Caco-2 (cell line): ENCODE data around the gene EPB41. TPM values are rescaled to one million over a fixed set of nuclear protein-coding genes. Genes with fewer than 3 reads are reported as not detected.

Experiments used
- BruUV-seq: library from RNA; stranded (reverse); fragments of 400-500 nt; replicated peaks from 2 replicates; lab custom pipeline; 2021; lab: Mats Ljungman, UMichigan
- CTCF ChIA-PET: fragments of 300-600 bp; sonication (Branson Sonifier 250); formaldehyde crosslinking; loops from one replicate; lab custom pipeline; 2022; ENCODE audit warnings: antibody characterized with exemption; lab: Charles Lee
- POLR2A ChIA-PET: fragments of 300-600 bp; sonication (Branson Sonifier 250); formaldehyde crosslinking; loops from one replicate; lab custom pipeline; 2022; ENCODE audit warnings: antibody characterized with exemption; lab: Charles Lee
- DNase-seq, 2 experiments: peaks; one replicate each; pipeline versions ENCODE4 v3.0.0 to v3.0.0-alpha.2; 2020 to 2022
- H3K27me3 ChIP-seq: replicated peaks from 2 replicates; pipeline ENCODE4 v1.6.0; 2011; ENCODE audit warnings: low read length; ENCODE audit not compliant: control insufficient read depth, insufficient read depth
- H3K36me3 ChIP-seq: 2 replicates; pipeline ENCODE4 v1.5.1; 2011; ENCODE audit warnings: low read length; ENCODE audit not compliant: control insufficient read depth, insufficient read depth
- H3K4me1 ChIP-seq: fragments of 250-450 bp; sonication (Bioruptor Pico); 2 replicates; pipeline ENCODE4 v1.5.1; 2020; ENCODE audit warnings: mild to moderate bottlenecking
- H3K4me3 ChIP-seq: 2 replicates; pipeline ENCODE4 v1.5.1; 2011; ENCODE audit warnings: low read depth, mild to moderate bottlenecking, control low read depth, low read length
- H3K9me3 ChIP-seq: fragments of 250-450 bp; sonication (Bioruptor Pico); 2 replicates; pipeline ENCODE4 v1.5.1; 2020; ENCODE audit warnings: mild to moderate bottlenecking, moderate library complexity
- H3K27ac Mint-ChIP-seq: one replicate; pipeline ENCODE4 v1.8.0; 2022; ENCODE audit warnings: mixed read lengths; ENCODE audit not compliant: unreplicated experiment
- H3K27me3 Mint-ChIP-seq: one replicate; pipeline ENCODE4 v1.8.0; 2022; ENCODE audit warnings: mixed read lengths; ENCODE audit not compliant: insufficient read depth, unreplicated experiment
- H3K36me3 Mint-ChIP-seq: one replicate; pipeline ENCODE4 v1.8.0; 2022; ENCODE audit warnings: mild to moderate bottlenecking, mixed read lengths; ENCODE audit not compliant: insufficient read depth, unreplicated experiment
- H3K4me1 Mint-ChIP-seq: one replicate; pipeline ENCODE4 v1.8.0; 2022; ENCODE audit warnings: low read depth, mixed read lengths; ENCODE audit not compliant: unreplicated experiment
- H3K4me3 Mint-ChIP-seq: one replicate; pipeline ENCODE4 v1.8.0; 2022; ENCODE audit warnings: mild to moderate bottlenecking, moderate library complexity, mixed read lengths; ENCODE audit not compliant: unreplicated experiment
- H3K9me3 Mint-ChIP-seq: one replicate; pipeline ENCODE4 v1.8.0; 2022; ENCODE audit warnings: mixed read lengths; ENCODE audit not compliant: unreplicated experiment
- CTCF ChIP-seq, 2 experiments: fragments of 200-600 bp in 1 of 2; IDR thresholded peaks; 1 replicate in 1 of 2; 2 replicates in 1 of 2; pipeline versions ENCODE4 v1.5.1 to v1.8.0; 2011 to 2022; ENCODE audit warnings: antibody characterized with exemption in 1 of 2, control low read depth in 1 of 2, inconsistent platforms in 1 of 2, low read depth in 1 of 2, low read length in 1 of 2, mild to moderate bottlenecking in 1 of 2, moderate library complexity in 1 of 2; ENCODE audit not compliant: insufficient read depth in 1 of 2, severe bottlenecking in 1 of 2, unreplicated experiment in 1 of 2
- intact Hi-C: fragments of 100-400 bp; cut with micrococcal nuclease; formaldehyde crosslinking; loops from one replicate; pipeline ENCODE4 v1.10.0; 2022; ENCODE audit not compliant: unreplicated experiment
- total RNA-seq: library from RNA; stranded (reverse); gene quantifications from 2 replicates; pipeline ENCODE4 v1.2.3, GENCODE V29; 2022

Gene EPB41
- total RNA-seq, 1 experiment from 2014 or later: 29.5 TPM

- Histone ChIP-seq H3K27me3 (no peaks in the 10 kb centered on the region), H3K4me1 (no peaks in the 10 kb centered on the region), H3K36me3 (no peaks in the 10 kb centered on the region), H3K4me3 (no peak overlapping the region), H3K9me3 (no peaks in the 10 kb centered on the region)
- no peak overlapping the region for H3K4me3 Mint-ChIP-seq
- CTCF ChIA-PET: no interaction called here
- peaks cover 5% of the 10 kb centered on the region for H3K36me3 Mint-ChIP-seq
- no peaks in the 10 kb centered on the region for H3K27me3 Mint-ChIP-seq
- DNase-seq: no peak
- H3K4me1 Mint-ChIP-seq: no peaks in the 10 kb centered on the region
- H3K9me3 Mint-ChIP-seq: no peaks in the 10 kb centered on the region
- no peak for TF ChIP-seq CTCF (IDR thresholded peaks at IDR 0.05; ENCODE audit: insufficient read depth in 1 of 2, low read depth in 1 of 2, low read length in 1 of 2, severe bottlenecking in 1 of 2, unreplicated experiment in 1 of 2)
- no peak overlapping the region for H3K27ac Mint-ChIP-seq
- intact Hi-C loops: no loop called here
- no TSS peak for BruUV-seq
- POLR2A ChIA-PET: no interaction called here
These were observed 16.6 kb upstream of the EPB41 start for GRCh38 chr1:28897789-28898188.

GRCh38 chr1:28898405-28898881, 15.9 kb upstream of the EPB41 start:
- no peak overlapping the region for H3K27ac Mint-ChIP-seq

GRCh38 chr1:28899267-28899666, 15.1 kb upstream of the EPB41 start:
- Histone ChIP-seq H3K27me3 (no peaks in the 10 kb centered on the region), H3K4me3 (no peak overlapping the region), H3K9me3 (no peaks in the 10 kb centered on the region), H3K4me1 (no peaks in the 10 kb centered on the region), H3K36me3 (no peaks in the 10 kb centered on the region)
- no peaks in the 10 kb centered on the region for H3K4me1 Mint-ChIP-seq
- CTCF ChIA-PET: no interaction called here
- intact Hi-C loops: no loop called here
- H3K27me3 Mint-ChIP-seq: no peaks in the 10 kb centered on the region
- POLR2A ChIA-PET: no interaction called here
- no peak for DNase-seq
- peaks cover 5% of the 10 kb centered on the region for H3K36me3 Mint-ChIP-seq
- H3K9me3 Mint-ChIP-seq: no peaks in the 10 kb centered on the region
- H3K4me3 Mint-ChIP-seq: no peak overlapping the region
- no peak for TF ChIP-seq CTCF (IDR thresholded peaks at IDR 0.05; ENCODE audit: insufficient read depth in 1 of 2, low read depth in 1 of 2, low read length in 1 of 2, severe bottlenecking in 1 of 2, unreplicated experiment in 1 of 2)
- no peak overlapping the region for H3K27ac Mint-ChIP-seq
- BruUV-seq: no TSS peak

More at GRCh38 chr1:28898405-28898881, 15.9 kb upstream of the EPB41 start:
- BruUV-seq: no TSS peak
- intact Hi-C loops: no loop called here
- H3K9me3 Mint-ChIP-seq: no peaks in the 10 kb centered on the region
- Histone ChIP-seq H3K4me1 (no peaks in the 10 kb centered on the region), H3K36me3 (no peaks in the 10 kb centered on the region), H3K9me3 (no peaks in the 10 kb centered on the region), H3K4me3 (no peak overlapping the region), H3K27me3 (no peaks in the 10 kb centered on the region)
- no peaks in the 10 kb centered on the region for H3K4me1 Mint-ChIP-seq
- H3K4me3 Mint-ChIP-seq: no peak overlapping the region
- DNase-seq: no peak
- no peaks in the 10 kb centered on the region for H3K27me3 Mint-ChIP-seq
- POLR2A ChIA-PET: no interaction called here
- TF ChIP-seq CTCF (IDR thresholded peaks at IDR 0.05; ENCODE audit: insufficient read depth in 1 of 2, low read depth in 1 of 2, low read length in 1 of 2, severe bottlenecking in 1 of 2, unreplicated experiment in 1 of 2): no peak
- peaks cover 5% of the 10 kb centered on the region for H3K36me3 Mint-ChIP-seq
- CTCF ChIA-PET: no interaction called here
